HG03457 (cell line): Measurements from ENCODE around the gene PLXDC2.

Experiments
- ATAC-seq: cut with Tn5 transposase; IDR thresholded peaks from one replicate; pipeline ENCODE4 v1.9.1; 2021; ENCODE audit warnings: moderate number of reproducible peaks; ENCODE audit not compliant: unreplicated experiment

The PLXDC2 gene

GRCh38 chr10:20105236-20105635 is 289.0 kb downstream of the PLXDC2 start:
- ATAC-seq: no peak

- ATAC-seq: no peak
Measured at GRCh38 chr10:20105931-20106330, 289.7 kb downstream of the PLXDC2 start.

- ATAC-seq: no peak
Measured at GRCh38 chr10:20108021-20108420, 291.8 kb downstream of the PLXDC2 start.

GRCh38 chr10:20109613-20110012 is 293.4 kb downstream of the PLXDC2 start:
- ATAC-seq: no peak

GRCh38 chr10:20110125-20111100 is 294.2 kb downstream of the PLXDC2 start:
- no peak for ATAC-seq

- no peak for ATAC-seq
Measured at GRCh38 chr10:20114179-20114578, 297.9 kb downstream of the PLXDC2 start.

GRCh38 chr10:20115894-20116293 is 299.7 kb downstream of the PLXDC2 start:
- ATAC-seq: no peak

GRCh38 chr10:20117471-20117870 is 301.2 kb downstream of the PLXDC2 start:
- no peak for ATAC-seq

GRCh38 chr10:20118119-20118518 is 301.9 kb downstream of the PLXDC2 start:
- no peak for ATAC-seq

GRCh38 chr10:20128811-20129210 is 312.6 kb downstream of the PLXDC2 start:
- no peak for ATAC-seq

GRCh38 chr10:20132816-20133215 is 316.6 kb downstream of the PLXDC2 start:
- ATAC-seq: no peak

GRCh38 chr10:20133669-20134189 is 317.5 kb downstream of the PLXDC2 start:
- ATAC-seq: no peak

- ATAC-seq: no peak
Measured at GRCh38 chr10:20142311-20142710, 326.1 kb downstream of the PLXDC2 start.

GRCh38 chr10:20144268-20144667 is 328.0 kb downstream of the PLXDC2 start:
- ATAC-seq: no peak

GRCh38 chr10:20146004-20146403 is 329.8 kb downstream of the PLXDC2 start:
- ATAC-seq: no peak

- ATAC-seq: no peak
Measured at GRCh38 chr10:20147684-20148083, 331.5 kb downstream of the PLXDC2 start.

- no peak for ATAC-seq
Measured at GRCh38 chr10:20156511-20156910, 340.3 kb downstream of the PLXDC2 start.

GRCh38 chr10:20157314-20157713 is 341.1 kb downstream of the PLXDC2 start:
- no peak for ATAC-seq

- ATAC-seq: no peak
Measured at GRCh38 chr10:20158086-20158485, 341.9 kb downstream of the PLXDC2 start.

GRCh38 chr10:20162123-20162522 is 345.9 kb downstream of the PLXDC2 start:
- no peak for ATAC-seq

GRCh38 chr10:20166096-20166675 is 350.0 kb downstream of the PLXDC2 start:
- no peak for ATAC-seq

- no peak for ATAC-seq
Measured at GRCh38 chr10:20170661-20171060, 354.4 kb downstream of the PLXDC2 start.
